ENCODE results near the gene PPM1H. TPM values are rescaled to one million over a fixed set of nuclear protein-coding genes. Genes with fewer than 3 reads are reported as not detected.

PPM1H gene
- total RNA-seq, 2 donors from 2014 or later, result 27.0 to 46.9 TPM

DNA sequence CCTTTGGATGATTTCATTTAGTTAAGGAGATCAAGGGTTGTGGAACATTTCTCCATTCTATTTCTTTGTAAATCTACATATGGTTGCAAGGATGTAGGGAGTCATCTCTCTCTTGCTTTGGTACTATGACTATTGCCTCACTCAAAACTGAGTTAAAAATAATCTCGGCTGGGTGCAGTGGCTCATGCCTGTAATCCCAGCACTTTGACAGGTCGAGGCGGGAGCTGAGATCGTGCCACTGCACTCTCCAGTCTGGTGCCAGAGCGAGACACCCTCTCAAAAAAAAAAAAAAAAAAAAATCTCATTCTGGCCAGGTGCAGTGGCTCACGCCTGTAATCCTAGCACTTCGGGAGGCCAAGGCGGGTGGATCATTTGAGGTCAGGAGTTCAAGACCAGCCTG, 24.8 kb upstream of the PPM1H start:
- H3K4me3 ChIP-seq, result no peak overlapping the region
- H3K27me3 ChIP-seq (replicated peaks; ENCODE audit: insufficient read depth), result no peaks in the 10 kb centered on the region
- H3K9me3 ChIP-seq, result no peaks in the 10 kb centered on the region
- WGBS, result 78% methylated on average over 8 of the region's 8 CpGs
- H3K36me3 ChIP-seq, result no peaks in the 10 kb centered on the region
- peak overlapping the region; percentile 42 to 66 for H3K27ac ChIP-seq
- DNase-seq (ENCODE audit: low spot score), result no peak
- no peak for TF ChIP-seq POLR2A (IDR thresholded peaks at IDR 0.05)
- no peak for TF ChIP-seq POLR2AphosphoS5 (IDR thresholded peaks at IDR 0.05)
- TF ChIP-seq CTCF (IDR thresholded peaks at IDR 0.05), result no peak
- peaks cover 10% of the 10 kb centered on the region for H3K4me1 ChIP-seq (replicated peaks)
- intact Hi-C loops (cut with DNase I), result no loop called here

GRCh38 chr12:62957233-62957953, 22.4 kb upstream of the PPM1H start:
- intact Hi-C loops (cut with DNase I), result no loop called here
- H3K27me3 ChIP-seq (replicated peaks; ENCODE audit: insufficient read depth), result no peaks in the 10 kb centered on the region
- TF ChIP-seq CTCF (IDR thresholded peaks at IDR 0.05) (no peak), POLR2AphosphoS5 (IDR thresholded peaks at IDR 0.05) (peak; percentile 53)
- peak overlapping the region in 1 of 2 donors; percentile 66 for H3K27ac ChIP-seq
- no peak for DNase-seq (ENCODE audit: low spot score)
- no peaks in the 10 kb centered on the region for H3K9me3 ChIP-seq
- H3K4me3 ChIP-seq, result no peak overlapping the region
- H3K4me1 ChIP-seq (replicated peaks), result peaks cover 9% of the 10 kb centered on the region
- 23% methylated on average over 2 of the region's 2 CpGs for WGBS
- H3K36me3 ChIP-seq, result no peaks in the 10 kb centered on the region

DNA sequence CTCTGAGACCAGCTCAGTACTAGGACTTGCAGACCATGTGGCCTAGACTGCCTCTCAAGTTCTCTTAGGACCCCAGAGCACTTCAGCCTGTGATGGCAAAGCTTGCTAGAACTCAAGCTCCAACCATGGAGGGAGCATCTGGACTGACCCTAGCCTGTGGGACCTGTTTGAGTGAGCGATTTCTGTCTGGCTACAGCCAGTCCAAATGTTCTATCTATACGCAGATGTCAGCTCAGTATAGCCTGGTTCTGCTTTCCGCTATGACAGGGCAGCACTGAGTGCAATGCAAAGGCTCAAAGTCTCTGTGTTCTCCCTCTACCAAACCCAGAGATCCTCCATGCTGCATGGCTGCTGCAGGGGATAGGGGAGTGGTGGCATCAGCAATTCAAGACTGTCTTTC, 20.7 kb upstream of the PPM1H start:
- Histone ChIP-seq H3K9me3 (no peaks in the 10 kb centered on the region), H3K4me1 (replicated peaks) (peaks cover 9% of the 10 kb centered on the region), H3K36me3 (no peaks in the 10 kb centered on the region), H3K4me3 (no peak overlapping the region), H3K27me3 (replicated peaks; ENCODE audit: insufficient read depth) (no peaks in the 10 kb centered on the region), H3K27ac (no peak overlapping the region)
- no peak for DNase-seq (ENCODE audit: low spot score)
- intact Hi-C loops (cut with DNase I), result no loop called here
- TF ChIP-seq CTCF (IDR thresholded peaks at IDR 0.05) (no peak), POLR2A (IDR thresholded peaks at IDR 0.05) (no peak), POLR2AphosphoS5 (IDR thresholded peaks at IDR 0.05) (no peak)
- WGBS, result 100% methylated on average over 3 of the region's 3 CpGs

- Histone ChIP-seq H3K4me1 (replicated peaks) (no peaks in the 10 kb centered on the region), H3K4me3 (no peak overlapping the region), H3K27me3 (replicated peaks; ENCODE audit: insufficient read depth) (no peaks in the 10 kb centered on the region), H3K9me3 (no peaks in the 10 kb centered on the region), H3K27ac (no peak overlapping the region), H3K36me3 (no peaks in the 10 kb centered on the region)
- intact Hi-C loops (cut with DNase I), result no loop called here
- no peak for TF ChIP-seq POLR2AphosphoS5 (IDR thresholded peaks at IDR 0.05)
- TF ChIP-seq CTCF (IDR thresholded peaks at IDR 0.05), result no peak
- TF ChIP-seq POLR2A (IDR thresholded peaks at IDR 0.05), result no peak
- WGBS, result 81% methylated on average over 1 of the region's 1 CpG
- no peak for DNase-seq (ENCODE audit: low spot score)
These were observed 15.4 kb upstream of the PPM1H start for GRCh38 chr12:62950317-62950716.

- Histone ChIP-seq H3K4me3 (no peak overlapping the region), H3K27ac (no peak overlapping the region), H3K27me3 (replicated peaks; ENCODE audit: insufficient read depth) (no peaks in the 10 kb centered on the region), H3K4me1 (replicated peaks) (no peaks in the 10 kb centered on the region), H3K36me3 (no peaks in the 10 kb centered on the region), H3K9me3 (no peaks in the 10 kb centered on the region)
- intact Hi-C loops (cut with DNase I), result no loop called here
- DNase-seq (ENCODE audit: low spot score), result no peak
- 94% methylated on average over 1 of the region's 1 CpG for WGBS
- TF ChIP-seq POLR2A (IDR thresholded peaks at IDR 0.05), result no peak
- no peak for TF ChIP-seq CTCF (IDR thresholded peaks at IDR 0.05)
- no peak for TF ChIP-seq POLR2AphosphoS5 (IDR thresholded peaks at IDR 0.05)
These were observed 13.2 kb upstream of the PPM1H start for GRCh38 chr12:62948123-62948522.

Measured in prostate gland (tissue), 2 donors.